Measurements from ENCODE around the gene POLR2B.

GRCh38 chr4:56986952-56987351 lies 8.3 kb downstream of the POLR2B start:
- TF ChIP-seq SUZ12 (IDR thresholded peaks at IDR 0.05; ENCODE audit: extremely low read depth, insufficient read depth, insufficient read length) (no peak), ZNF274 (IDR thresholded peaks at IDR 0.05; ENCODE audit: low read depth, low read length) (no peak)
